Liver (tissue), 9 donors: ENCODE data around the gene TOGARAM1. TPM values are rescaled to one million over a fixed set of nuclear protein-coding genes. Genes with fewer than 3 reads are reported as not detected.

ENCODE experiments used
- DNase-seq: peaks from one replicate; pipeline ENCODE4 v3.0.0-alpha.2; 2017; ENCODE audit warnings: low spot score
- H3K27ac ChIP-seq, 2 donors: one replicate each; pipeline ENCODE4 v1.7.0; 2013; ENCODE audit warnings: inconsistent platforms in 2 of 2, low read length in 2 of 2, control low read depth in 1 of 2, low read depth in 1 of 2, mild to moderate bottlenecking in 1 of 2
- H3K27me3 ChIP-seq, 4 donors: one replicate each; pipeline versions ENCODE4 v1.6.1 to v1.7.0; 2013; ENCODE audit warnings: low read length in 3 of 4, inconsistent platforms in 1 of 4, mild to moderate bottlenecking in 1 of 4, moderate library complexity in 1 of 4; ENCODE audit not compliant: control insufficient read depth in 4 of 4, insufficient read depth in 4 of 4
- H3K36me3 ChIP-seq, 4 donors: one replicate each; pipeline versions ENCODE4 v1.6.1 to v1.7.0; 2013; ENCODE audit warnings: low read length in 3 of 4, mild to moderate bottlenecking in 3 of 4, low read depth in 1 of 4, moderate library complexity in 1 of 4; ENCODE audit not compliant: control insufficient read depth in 4 of 4, insufficient read depth in 3 of 4
- H3K4me1 ChIP-seq, 4 donors: one replicate each; pipeline versions ENCODE4 v1.6.1 to v1.7.0; 2013; ENCODE audit warnings: low read length in 3 of 4, mild to moderate bottlenecking in 3 of 4, moderate library complexity in 1 of 4; ENCODE audit not compliant: control insufficient read depth in 4 of 4, insufficient read depth in 4 of 4
- H3K4me3 ChIP-seq, 3 donors: one replicate each; pipeline versions ENCODE4 v1.6.1 to v1.7.0; 2013; ENCODE audit warnings: low read length in 3 of 3, control low read depth in 1 of 3, low read depth in 1 of 3, mild to moderate bottlenecking in 1 of 3
- H3K9ac ChIP-seq, 2 donors: one replicate each; pipeline ENCODE4 v1.7.0; 2013; ENCODE audit warnings: low read length in 2 of 2, mild to moderate bottlenecking in 2 of 2, moderate library complexity in 2 of 2, control low read depth in 1 of 2, low read depth in 1 of 2
- H3K9me3 ChIP-seq, 4 donors: one replicate each; pipeline versions ENCODE4 v1.6.1 to v1.7.0; 2013; ENCODE audit warnings: low read length in 3 of 4; ENCODE audit not compliant: control insufficient read depth in 4 of 4
- ATF3 ChIP-seq: IDR thresholded peaks from 2 replicates; pipeline ENCODE4 v1.6.1; 2016; ENCODE audit warnings: antibody characterized with exemption
- FOXA1 ChIP-seq: IDR thresholded peaks from 2 replicates; pipeline ENCODE4 v1.6.1; 2016; ENCODE audit warnings: antibody characterized with exemption
- FOXA2 ChIP-seq: IDR thresholded peaks from 2 replicates; pipeline ENCODE4 v1.6.1; 2016; ENCODE audit warnings: antibody characterized with exemption
- HNF4A ChIP-seq, 2 donors: conservative IDR thresholded peaks; 2 replicates each; pipeline ENCODE4 v1.6.1; 2016; ENCODE audit warnings: antibody characterized with exemption in 2 of 2, mild to moderate bottlenecking in 2 of 2
- HNF4G ChIP-seq: IDR thresholded peaks from 2 replicates; pipeline ENCODE4 v1.6.1; 2016; ENCODE audit warnings: antibody characterized with exemption
- JUND ChIP-seq, 2 donors: IDR thresholded peaks; 2 replicates each; pipeline ENCODE4 v1.6.1; 2016; ENCODE audit warnings: antibody characterized with exemption in 2 of 2
- NR2F2 ChIP-seq: IDR thresholded peaks from 2 replicates; pipeline ENCODE4 v1.6.1; 2016; ENCODE audit warnings: antibody characterized with exemption
- RAD21 ChIP-seq, 2 donors: IDR thresholded peaks; 2 replicates each; pipeline ENCODE4 v1.6.1; 2016; ENCODE audit warnings: antibody characterized with exemption in 2 of 2, mild to moderate bottlenecking in 2 of 2
- REST ChIP-seq: IDR thresholded peaks from 2 replicates; pipeline ENCODE4 v1.6.1; 2016; ENCODE audit warnings: antibody characterized with exemption, mild to moderate bottlenecking
- RXRA ChIP-seq, 2 donors: IDR thresholded peaks; 2 replicates each; pipeline ENCODE4 v1.6.1; 2017 to 2018; ENCODE audit warnings: antibody characterized with exemption in 2 of 2, mild to moderate bottlenecking in 1 of 2
- TAF1 ChIP-seq: conservative IDR thresholded peaks from 2 replicates; pipeline ENCODE4 v1.6.1; 2016; ENCODE audit warnings: antibody characterized with exemption, mild to moderate bottlenecking
- YY1 ChIP-seq: IDR thresholded peaks from 2 replicates; pipeline ENCODE4 v1.6.1; 2016; ENCODE audit warnings: antibody characterized with exemption, mild to moderate bottlenecking
- WGBS: extraction: QIAGEN DNeasy Blood & Tissue Kit; methylation state at CpG from one replicate; pipeline ENCODE4 v1.1.7; 2013; 5-methylcytosine and 5-hydroxymethylcytosine counted together
- polyA plus RNA-seq, 2 donors: library from polyadenylated mRNA; stranded (reverse) in 1 of 2; unstranded in 1 of 2; fragments of 200-250 nt in 1 of 2; fragments of >200 nt in 1 of 2; fragmentation: Nextera tagmentation in 1 of 2; extraction: Ambion mirVana in 1 of 2; gene quantifications; one replicate each; pipeline versions ENCODE4 v1.2.1 to v1.2.3, GENCODE V29; 2013 to 2015
- total RNA-seq, 2 donors: library from RNA; depleted of rRNA; stranded (reverse); fragments of >200 nt; gene quantifications; one replicate each; pipeline ENCODE4 v1.2.3, GENCODE V29; 2014
- TF ChIP-seq, protein P1 (sequence below): IDR thresholded peaks from 2 replicates; pipeline ENCODE4 v1.6.1; 2016; ENCODE audit warnings: antibody characterized with exemption
- TF ChIP-seq, protein P2 (sequence below): IDR thresholded peaks from 2 replicates; pipeline ENCODE4 v1.6.1; 2016; ENCODE audit warnings: antibody characterized with exemption
- TF ChIP-seq, protein P3 (sequence below): fragments of 150-350 bp; IDR thresholded peaks from 2 replicates; pipeline ENCODE4 v1.5.1; 2017; ENCODE audit warnings: improper control_type of control experiment, low read depth, low read length; ENCODE audit not compliant: missing input control
- donor health status: healthy.
- donor health status: healthy.
- donor health status: healthy.
- donor health status: healthy.
- donor health status: healthy.

TOGARAM1 gene
- total and polyA plus RNA-seq, 4 donors: 2.5 to 12.7 (median 7.5) TPM

- TF ChIP-seq RXRA (IDR thresholded peaks at IDR 0.05) (no peak), JUND (IDR thresholded peaks at IDR 0.05) (no peak), RAD21 (IDR thresholded peaks at IDR 0.05) (no peak), HNF4A (conservative IDR thresholded peaks at IDR 0.05) (no peak), TAF1 (no peak), ATF3 (no peak), YY1 (no peak), REST (no peak), NR2F2 (no peak), HNF4G (no peak), FOXA2 (no peak), FOXA1 (no peak)
- TF ChIP-seq, protein P1, sequence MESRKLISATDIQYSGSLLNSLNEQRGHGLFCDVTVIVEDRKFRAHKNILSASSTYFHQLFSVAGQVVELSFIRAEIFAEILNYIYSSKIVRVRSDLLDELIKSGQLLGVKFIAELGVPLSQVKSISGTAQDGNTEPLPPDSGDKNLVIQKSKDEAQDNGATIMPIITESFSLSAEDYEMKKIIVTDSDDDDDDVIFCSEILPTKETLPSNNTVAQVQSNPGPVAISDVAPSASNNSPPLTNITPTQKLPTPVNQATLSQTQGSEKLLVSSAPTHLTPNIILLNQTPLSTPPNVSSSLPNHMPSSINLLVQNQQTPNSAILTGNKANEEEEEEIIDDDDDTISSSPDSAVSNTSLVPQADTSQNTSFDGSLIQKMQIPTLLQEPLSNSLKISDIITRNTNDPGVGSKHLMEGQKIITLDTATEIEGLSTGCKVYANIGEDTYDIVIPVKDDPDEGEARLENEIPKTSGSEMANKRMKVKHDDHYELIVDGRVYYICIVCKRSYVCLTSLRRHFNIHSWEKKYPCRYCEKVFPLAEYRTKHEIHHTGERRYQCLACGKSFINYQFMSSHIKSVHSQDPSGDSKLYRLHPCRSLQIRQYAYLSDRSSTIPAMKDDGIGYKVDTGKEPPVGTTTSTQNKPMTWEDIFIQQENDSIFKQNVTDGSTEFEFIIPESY: no peak
- TF ChIP-seq, protein P2, sequence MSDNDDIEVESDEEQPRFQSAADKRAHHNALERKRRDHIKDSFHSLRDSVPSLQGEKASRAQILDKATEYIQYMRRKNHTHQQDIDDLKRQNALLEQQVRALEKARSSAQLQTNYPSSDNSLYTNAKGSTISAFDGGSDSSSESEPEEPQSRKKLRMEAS: no peak
- TF ChIP-seq, protein P3, sequence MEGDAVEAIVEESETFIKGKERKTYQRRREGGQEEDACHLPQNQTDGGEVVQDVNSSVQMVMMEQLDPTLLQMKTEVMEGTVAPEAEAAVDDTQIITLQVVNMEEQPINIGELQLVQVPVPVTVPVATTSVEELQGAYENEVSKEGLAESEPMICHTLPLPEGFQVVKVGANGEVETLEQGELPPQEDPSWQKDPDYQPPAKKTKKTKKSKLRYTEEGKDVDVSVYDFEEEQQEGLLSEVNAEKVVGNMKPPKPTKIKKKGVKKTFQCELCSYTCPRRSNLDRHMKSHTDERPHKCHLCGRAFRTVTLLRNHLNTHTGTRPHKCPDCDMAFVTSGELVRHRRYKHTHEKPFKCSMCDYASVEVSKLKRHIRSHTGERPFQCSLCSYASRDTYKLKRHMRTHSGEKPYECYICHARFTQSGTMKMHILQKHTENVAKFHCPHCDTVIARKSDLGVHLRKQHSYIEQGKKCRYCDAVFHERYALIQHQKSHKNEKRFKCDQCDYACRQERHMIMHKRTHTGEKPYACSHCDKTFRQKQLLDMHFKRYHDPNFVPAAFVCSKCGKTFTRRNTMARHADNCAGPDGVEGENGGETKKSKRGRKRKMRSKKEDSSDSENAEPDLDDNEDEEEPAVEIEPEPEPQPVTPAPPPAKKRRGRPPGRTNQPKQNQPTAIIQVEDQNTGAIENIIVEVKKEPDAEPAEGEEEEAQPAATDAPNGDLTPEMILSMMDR: no peak
- Histone ChIP-seq H3K4me3 (no peak overlapping the region), H3K27me3 (no peaks in the 10 kb centered on the region), H3K9ac (no peak overlapping the region), H3K27ac (no peak overlapping the region), H3K9me3 (no peaks in the 10 kb centered on the region), H3K4me1 (peaks cover 0 to 3% (median 0%) of the 10 kb centered on the region in 4 donors), H3K36me3 (peaks cover 2 to 12% (median 3%) of the 10 kb centered on the region in 4 donors)
- WGBS: 86% methylated on average over 2 of the region's 2 CpGs
- DNase-seq: no peak
Measured at GRCh38 chr14:45057349-45057748, 95.4 kb downstream of the TOGARAM1 start.

GRCh38 chr14:45057881-45058364 is 95.9 kb downstream of the TOGARAM1 start:
- H3K27ac ChIP-seq: no peak overlapping the region
- H3K4me3 ChIP-seq: no peak overlapping the region
- peaks cover 0 to 3% (median 0%) of the 10 kb centered on the region in 4 donors for H3K4me1 ChIP-seq
- TF ChIP-seq FOXA2: no peak
- TF ChIP-seq TAF1: no peak
- peak in 1 of 2 donors; percentile 12 for TF ChIP-seq HNF4A (conservative IDR thresholded peaks at IDR 0.05)
- H3K9ac ChIP-seq: no peak overlapping the region
- peaks cover 2 to 8% (median 3%) of the 10 kb centered on the region in 4 donors for H3K36me3 ChIP-seq
- H3K27me3 ChIP-seq: no peaks in the 10 kb centered on the region
- no peak for DNase-seq
- no peaks in the 10 kb centered on the region for H3K9me3 ChIP-seq
